ENCODE results near the gene LTBP2.

LTBP2 gene

GRCh38 chr14:74654931-74655330 is 42.9 kb upstream of the LTBP2 start:
- no peak for DNase-seq (ENCODE audit: low read depth)
- H3K4me3 ChIP-seq (ENCODE audit: control insufficient read depth, low read depth, low read length) = no peak overlapping the region
- TF ChIP-seq, protein P1, sequence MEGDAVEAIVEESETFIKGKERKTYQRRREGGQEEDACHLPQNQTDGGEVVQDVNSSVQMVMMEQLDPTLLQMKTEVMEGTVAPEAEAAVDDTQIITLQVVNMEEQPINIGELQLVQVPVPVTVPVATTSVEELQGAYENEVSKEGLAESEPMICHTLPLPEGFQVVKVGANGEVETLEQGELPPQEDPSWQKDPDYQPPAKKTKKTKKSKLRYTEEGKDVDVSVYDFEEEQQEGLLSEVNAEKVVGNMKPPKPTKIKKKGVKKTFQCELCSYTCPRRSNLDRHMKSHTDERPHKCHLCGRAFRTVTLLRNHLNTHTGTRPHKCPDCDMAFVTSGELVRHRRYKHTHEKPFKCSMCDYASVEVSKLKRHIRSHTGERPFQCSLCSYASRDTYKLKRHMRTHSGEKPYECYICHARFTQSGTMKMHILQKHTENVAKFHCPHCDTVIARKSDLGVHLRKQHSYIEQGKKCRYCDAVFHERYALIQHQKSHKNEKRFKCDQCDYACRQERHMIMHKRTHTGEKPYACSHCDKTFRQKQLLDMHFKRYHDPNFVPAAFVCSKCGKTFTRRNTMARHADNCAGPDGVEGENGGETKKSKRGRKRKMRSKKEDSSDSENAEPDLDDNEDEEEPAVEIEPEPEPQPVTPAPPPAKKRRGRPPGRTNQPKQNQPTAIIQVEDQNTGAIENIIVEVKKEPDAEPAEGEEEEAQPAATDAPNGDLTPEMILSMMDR (conservative IDR thresholded peaks at IDR 0.05; ENCODE audit: control insufficient read depth, insufficient read depth, low read depth, low read length) = no peak

DNA sequence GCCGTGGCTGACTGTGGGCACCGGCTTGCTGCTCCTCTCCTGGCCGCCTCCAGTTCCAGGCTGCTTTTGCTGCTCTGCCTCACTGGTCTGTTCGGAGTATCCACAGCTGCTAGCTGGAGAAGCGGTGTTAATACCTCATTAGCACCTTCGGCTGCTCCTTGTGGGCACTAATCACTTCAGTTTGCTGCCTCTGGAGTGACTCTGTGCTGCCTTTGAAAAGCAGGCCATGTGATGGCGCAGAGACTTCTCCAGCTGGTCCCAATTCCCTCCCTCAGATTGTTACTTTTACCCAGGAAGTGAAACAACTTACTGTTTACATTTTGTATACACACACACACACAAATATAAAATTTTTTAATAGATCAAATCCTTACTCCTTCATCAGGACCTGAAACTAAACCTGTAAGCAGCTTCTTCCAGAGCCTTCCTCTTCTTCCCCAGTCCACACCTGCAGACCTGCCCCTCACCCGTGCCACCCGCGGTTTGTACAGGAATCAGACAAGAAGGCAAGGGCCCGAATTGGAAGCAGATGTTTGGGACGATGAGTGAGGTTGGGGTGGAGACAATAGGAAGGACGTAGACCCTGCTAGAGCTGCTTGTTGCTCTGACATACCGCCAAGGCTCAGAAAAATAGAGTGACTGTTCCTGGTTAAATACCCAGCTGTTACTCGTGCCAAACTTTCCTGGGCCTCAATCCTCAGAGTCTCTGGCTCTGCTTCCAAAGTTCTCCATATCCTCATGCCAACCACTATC is 41.5 kb upstream of the LTBP2 start:
- peak; percentile 80 for DNase-seq (ENCODE audit: low read depth)
- H3K4me3 ChIP-seq (ENCODE audit: control insufficient read depth, low read depth, low read length) = no peak overlapping the region
- TF ChIP-seq, protein P1 (conservative IDR thresholded peaks at IDR 0.05; ENCODE audit: control insufficient read depth, insufficient read depth, low read depth, low read length) = no peak

DNA sequence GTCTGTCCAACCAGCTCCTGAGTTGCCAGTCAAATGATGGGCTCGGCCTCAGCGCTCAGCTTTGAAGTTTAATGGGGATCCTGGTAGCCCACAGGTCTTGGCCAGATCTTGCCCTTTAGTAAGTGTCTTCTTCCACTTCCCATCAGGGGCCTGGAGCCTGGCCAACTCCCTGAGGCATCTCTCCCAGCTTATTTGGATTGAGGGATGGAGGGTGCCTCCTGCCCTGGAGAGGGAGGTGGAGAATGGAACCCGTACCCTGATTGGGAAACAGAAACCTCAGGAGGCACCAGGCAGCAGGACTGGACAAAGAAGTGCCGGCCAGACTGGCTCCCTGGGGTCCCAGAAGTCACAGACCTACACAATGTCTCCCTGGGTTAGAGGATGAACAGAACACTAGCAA is 40.5 kb upstream of the LTBP2 start:
- TF ChIP-seq, protein P1 (conservative IDR thresholded peaks at IDR 0.05; ENCODE audit: control insufficient read depth, insufficient read depth, low read depth, low read length) = no peak
- no peak for DNase-seq (ENCODE audit: low read depth)
- no peak overlapping the region for H3K4me3 ChIP-seq (ENCODE audit: control insufficient read depth, low read depth, low read length)

- no peak for DNase-seq (ENCODE audit: low read depth)
- H3K4me3 ChIP-seq (ENCODE audit: control insufficient read depth, low read depth, low read length) = no peak overlapping the region
- TF ChIP-seq, protein P1 (conservative IDR thresholded peaks at IDR 0.05; ENCODE audit: control insufficient read depth, insufficient read depth, low read depth, low read length) = no peak
These were observed 39.1 kb upstream of the LTBP2 start for GRCh38 chr14:74650927-74651686.

DNA sequence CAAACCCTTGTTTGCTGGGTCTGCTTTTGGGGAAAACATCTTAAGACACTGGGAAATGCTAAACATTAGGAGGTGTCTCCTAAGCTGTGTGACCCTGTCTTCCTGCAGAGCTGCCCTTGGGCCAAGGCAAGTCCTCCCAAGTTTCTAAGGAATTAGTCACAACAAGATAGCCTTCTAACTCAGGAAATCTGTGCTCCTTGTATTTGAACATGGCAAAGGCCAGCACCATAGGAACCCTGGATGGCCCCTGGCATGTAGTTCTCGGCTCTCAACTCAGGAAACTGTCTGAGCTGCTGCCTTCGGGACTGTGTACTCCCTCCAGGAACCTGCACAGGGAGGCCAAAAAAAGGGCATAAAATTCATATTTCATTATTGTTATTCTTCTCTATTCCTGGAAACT is 37.6 kb upstream of the LTBP2 start:
- H3K4me3 ChIP-seq (ENCODE audit: control insufficient read depth, low read depth, low read length) = no peak overlapping the region
- TF ChIP-seq, protein P1 (conservative IDR thresholded peaks at IDR 0.05; ENCODE audit: control insufficient read depth, insufficient read depth, low read depth, low read length) = no peak
- no peak for DNase-seq (ENCODE audit: low read depth)

GRCh38 chr14:74649167-74649566 is 37.1 kb upstream of the LTBP2 start:
- TF ChIP-seq, protein P1 (conservative IDR thresholded peaks at IDR 0.05; ENCODE audit: control insufficient read depth, insufficient read depth, low read depth, low read length) = no peak
- no peak for DNase-seq (ENCODE audit: low read depth)
- H3K4me3 ChIP-seq (ENCODE audit: control insufficient read depth, low read depth, low read length) = no peak overlapping the region

All from fibroblast of mammary gland (primary cell).